Measurements from ENCODE around the gene TEPSIN.

GRCh38 chr17:81222620-81222905, 16.3 kb downstream of the TEPSIN start:
- TF ChIP-seq CTCF (IDR thresholded peaks at IDR 0.05) (peak in 1 of 6 experiments; percentile 12), POLR2A (IDR thresholded peaks at IDR 0.05) (no peak), POLR2AphosphoS5 (IDR thresholded peaks at IDR 0.05) (no peak)

All from upper lobe of left lung (tissue), 4 donors.